IMR-90 (cell line): ENCODE results near the gene PTPRN2. TPM values are rescaled to one million over a fixed set of nuclear protein-coding genes. Genes with fewer than 3 reads are reported as not detected.

Source experiments
- ATAC-seq: fragments of 200-7000 bp; cut with Tn5 transposase; 2 replicates; pipeline ENCODE4 v1.9.1; 2020; ENCODE audit warnings: low read depth, mild to moderate bottlenecking, moderate library complexity
- BruUV-seq: library from RNA; stranded (reverse); fragments of 400-500 nt; replicated peaks from 2 replicates; lab custom pipeline; 2021; lab: Mats Ljungman, UMichigan
- CTCF ChIA-PET: fragments of 300-600 bp; formaldehyde crosslinking; extraction: SDS; loops from one replicate; lab custom pipeline; 2021; ENCODE audit warnings: antibody characterized with exemption; lab: Yijun Ruan, JAX
- POLR2A ChIA-PET: fragments of 300-600 bp; sonication (Branson Sonifier 250); formaldehyde crosslinking; loops from one replicate; lab custom pipeline; 2022; ENCODE audit warnings: antibody characterized with exemption; ENCODE audit not compliant: unreplicated experiment; lab: Charles Lee
- DNase-seq: peaks from one replicate; pipeline ENCODE4 v3.0.0; 2013
- H2AFZ ChIP-seq: replicated peaks from 2 replicates; pipeline ENCODE3; 2013; ENCODE audit warnings: low read length, mild to moderate bottlenecking; ENCODE audit not compliant: poor library complexity
- H2AK5ac ChIP-seq: 2 replicates; pipeline ENCODE4 v1.6.1; 2013; ENCODE audit warnings: low read depth, low read length, inconsistent platforms
- H2AK9ac ChIP-seq: replicated peaks from 2 replicates; pipeline ENCODE3; 2013; ENCODE audit warnings: mild to moderate bottlenecking, low read depth, low read length, moderate library complexity; ENCODE audit not compliant: poor library complexity
- H2BK120ac ChIP-seq: 2 replicates; pipeline ENCODE4 v1.6.1; 2013; ENCODE audit warnings: low read depth, low read length, inconsistent platforms
- H2BK15ac ChIP-seq: 3 replicates; pipeline ENCODE4 v1.6.1; 2013; ENCODE audit warnings: low read depth, low read length, inconsistent platforms
- H2BK20ac ChIP-seq: 2 replicates; pipeline ENCODE4 v1.6.1; 2013; ENCODE audit warnings: low read depth, mild to moderate bottlenecking, inconsistent platforms, low read length, moderate library complexity
- H2BK5ac ChIP-seq: 2 replicates; pipeline ENCODE4 v1.6.1; 2013; ENCODE audit warnings: mild to moderate bottlenecking, low read depth, low read length, inconsistent platforms; ENCODE audit not compliant: poor library complexity, severe bottlenecking
- H3K14ac ChIP-seq: replicated peaks from 2 replicates; pipeline ENCODE4 v1.6.1; 2013; ENCODE audit warnings: low read depth, low read length, inconsistent platforms
- H3K18ac ChIP-seq: 2 replicates; pipeline ENCODE4 v1.6.1; 2013; ENCODE audit warnings: low read depth, low read length, control low read depth
- H3K23ac ChIP-seq: 2 replicates; pipeline ENCODE4 v1.6.1; 2013; ENCODE audit warnings: low read depth, low read length, inconsistent platforms
- H3K27ac ChIP-seq: 2 replicates; pipeline ENCODE4 v1.5.1; 2013; ENCODE audit warnings: mild to moderate bottlenecking, control low read depth, low read length; ENCODE audit not compliant: insufficient read depth
- H3K27me3 ChIP-seq: 2 replicates; pipeline ENCODE4 v1.6.1; 2013; ENCODE audit warnings: low read length; ENCODE audit not compliant: control insufficient read depth, insufficient read depth
- H3K36me3 ChIP-seq: 2 replicates; pipeline ENCODE4 v1.6.1; 2013; ENCODE audit warnings: low read length, mixed read lengths; ENCODE audit not compliant: control insufficient read depth, insufficient read depth
- H3K4ac ChIP-seq: 2 replicates; pipeline ENCODE4 v1.6.1; 2013; ENCODE audit warnings: low read depth, low read length, inconsistent platforms
- H3K4me1 ChIP-seq: 2 replicates; pipeline ENCODE4 v1.6.1; 2013; ENCODE audit warnings: low read length, mixed read lengths; ENCODE audit not compliant: control insufficient read depth, insufficient read depth
- H3K4me2 ChIP-seq: 2 replicates; pipeline ENCODE4 v1.6.1; 2013; ENCODE audit warnings: low read depth, mild to moderate bottlenecking, control low read depth, low read length, moderate library complexity
- H3K4me3 ChIP-seq: 2 replicates; pipeline ENCODE4 v1.5.1; 2013; ENCODE audit warnings: low read depth, mild to moderate bottlenecking, control low read depth, low read length, moderate library complexity; ENCODE audit not compliant: insufficient read depth
- H3K56ac ChIP-seq: 2 replicates; pipeline ENCODE4 v1.6.1; 2013; ENCODE audit warnings: low read length, inconsistent platforms; ENCODE audit not compliant: insufficient read depth; ENCODE audit errors: extremely low read depth
- H3K79me1 ChIP-seq, 2 experiments: 2 replicates each; pipeline ENCODE4 v1.6.1; 2013; ENCODE audit warnings: low read length in 2 of 2, inconsistent platforms in 1 of 2, low read depth in 1 of 2
- H3K9ac ChIP-seq: 2 replicates; pipeline ENCODE4 v1.6.1; 2013; ENCODE audit warnings: low read depth, low read length, control low read depth
- H3K9me1 ChIP-seq: 2 replicates; pipeline ENCODE4 v1.6.1; 2013; ENCODE audit warnings: low read length, inconsistent platforms; ENCODE audit not compliant: insufficient read depth
- H3K9me3 ChIP-seq: 2 replicates; pipeline ENCODE4 v1.6.1; 2013; ENCODE audit warnings: low read length; ENCODE audit not compliant: control insufficient read depth, insufficient read depth
- H4K20me1 ChIP-seq: 2 replicates; pipeline ENCODE4 v1.6.1; 2013; ENCODE audit warnings: low read length, inconsistent platforms; ENCODE audit not compliant: insufficient read depth
- H4K5ac ChIP-seq: 2 replicates; pipeline ENCODE4 v1.6.1; 2013; ENCODE audit warnings: mild to moderate bottlenecking, low read depth, low read length, control low read depth
- H4K8ac ChIP-seq, 2 experiments: 2 replicates each; pipeline ENCODE4 v1.6.1; 2013; ENCODE audit warnings: low read depth in 2 of 2, low read length in 2 of 2, control low read depth in 1 of 2, inconsistent platforms in 1 of 2
- H4K91ac ChIP-seq: 2 replicates; pipeline ENCODE4 v1.6.1; 2013; ENCODE audit warnings: low read depth, low read length, inconsistent platforms; ENCODE audit not compliant: insufficient read depth
- BHLHE40 ChIP-seq: fragments of 150-350 bp; IDR thresholded peaks from 2 replicates; pipeline ENCODE4 v1.6.1; 2016; ENCODE audit warnings: mild to moderate bottlenecking, low read depth, low read length
- CEBPB ChIP-seq: IDR thresholded peaks from 2 replicates; pipeline ENCODE4 v1.6.1; 2012; ENCODE audit warnings: low read depth, low read length, improper control_type of control experiment
- CHD1 ChIP-seq: IDR thresholded peaks from 2 replicates; pipeline ENCODE4 v1.6.1; 2012; ENCODE audit warnings: low read depth, low read length, improper control_type of control experiment
- CTCF ChIP-seq: conservative IDR thresholded peaks from 2 replicates; pipeline ENCODE4 v1.5.1; 2012; ENCODE audit warnings: mild to moderate bottlenecking, low read depth, low read length, improper control_type of control experiment
- ELK1 ChIP-seq: fragments of 150-350 bp; IDR thresholded peaks from 2 replicates; pipeline ENCODE4 v1.6.1; 2016; ENCODE audit warnings: low read depth, mild to moderate bottlenecking, low read length, moderate library complexity, borderline replicate concordance
- FOS ChIP-seq: fragments of 150-350 bp; IDR thresholded peaks from 2 replicates; pipeline ENCODE4 v1.6.1; 2016; ENCODE audit warnings: low read depth, low read length
- MAFK ChIP-seq: IDR thresholded peaks from 2 replicates; pipeline ENCODE4 v1.6.1; 2012; ENCODE audit warnings: low read depth, low read length, improper control_type of control experiment
- MAZ ChIP-seq: IDR thresholded peaks from 2 replicates; pipeline ENCODE4 v1.6.1; 2012; ENCODE audit warnings: low read depth, mild to moderate bottlenecking, low read length, improper control_type of control experiment, moderate library complexity, borderline replicate concordance
- MXI1 ChIP-seq: IDR thresholded peaks from 2 replicates; pipeline ENCODE4 v1.6.1; 2012; ENCODE audit warnings: low read depth, mild to moderate bottlenecking, low read length, moderate library complexity, borderline replicate concordance
- NFE2L2 ChIP-seq: fragments of 150-350 bp; IDR thresholded peaks from 2 replicates; pipeline ENCODE4 v1.6.1; 2016; ENCODE audit warnings: low read depth, mild to moderate bottlenecking, low read length
- POLR2A ChIP-seq: IDR thresholded peaks from 2 replicates; pipeline ENCODE4 v1.6.1; 2012; ENCODE audit warnings: mild to moderate bottlenecking, low read depth, low read length
- RAD21 ChIP-seq: IDR thresholded peaks from 2 replicates; pipeline ENCODE4 v1.6.1; 2012; ENCODE audit warnings: low read length, improper control_type of control experiment
- RCOR1 ChIP-seq: IDR thresholded peaks from 2 replicates; pipeline ENCODE4 v1.6.1; 2012; ENCODE audit warnings: mild to moderate bottlenecking, low read length, improper control_type of control experiment; ENCODE audit not compliant: insufficient replicate concordance
- RFX5 ChIP-seq: IDR thresholded peaks from 2 replicates; pipeline ENCODE4 v1.8.0; 2012; ENCODE audit warnings: low read depth, mild to moderate bottlenecking, low read length, moderate library complexity
- SMC3 ChIP-seq: fragments of 150-350 bp; IDR thresholded peaks from 2 replicates; pipeline ENCODE4 v1.6.1; 2016; ENCODE audit warnings: low read depth, mild to moderate bottlenecking, antibody characterized with exemption, low read length, moderate library complexity
- USF2 ChIP-seq: fragments of 150-350 bp; IDR thresholded peaks from 2 replicates; pipeline ENCODE4 v1.6.1; 2017; ENCODE audit warnings: mild to moderate bottlenecking, antibody characterized with exemption, low read length, low read depth
- WGBS, 2 experiments: methylation state at CpG; one replicate each; pipeline versions ENCODE4 v1.1.5 to v1.1.7; 2013; ENCODE audit warnings: missing lambda C conversion rate in 2 of 2; ENCODE audit not compliant: insufficient read length in 1 of 2; ENCODE audit errors: extremely low coverage in 2 of 2; 5-methylcytosine and 5-hydroxymethylcytosine counted together
- dilution Hi-C: fragments of 300-500 bp; cut with HindIII; formaldehyde crosslinking; loops from one replicate; pipeline ENCODE4 v1.14.3; 2018; ENCODE audit warnings: low sequenced_read_pairs; ENCODE audit not compliant: unreplicated experiment
- in situ Hi-C: fragments of 300-500 bp; cut with MboI; formaldehyde crosslinking; loops from 3 replicates; pipeline ENCODE4 v1.14.3; 2019; ENCODE audit warnings: low sequenced_read_pairs, inconsistent platforms, mixed read lengths
- intact Hi-C: fragments of 100-400 bp; cut with micrococcal nuclease; formaldehyde crosslinking; loops from 2 replicates; pipeline ENCODE4 v1.10.0; 2022
- polyA plus RNA-seq, 3 experiments: library from polyadenylated mRNA; depleted of rRNA; stranded (reverse); fragments of >200 nt; gene quantifications; 2 replicates each; pipeline ENCODE4 v1.2.3, GENCODE V29; 2012; ENCODE audit warnings: low replicate concordance in 1 of 3
- total RNA-seq: library from RNA; depleted of rRNA; stranded (reverse); fragments of >200 nt; gene quantifications from 2 replicates; pipeline ENCODE4 v1.2.3, GENCODE V29; 2012

The PTPRN2 gene
- total and polyA plus RNA-seq, 2 of the 4 experiments (the other 2 are of a cell fraction), result 0.03 TPM; not detected in 1

- Histone ChIP-seq H3K56ac (no peak overlapping the region), H3K4ac (no peak overlapping the region), H3K27me3 (no peaks in the 10 kb centered on the region), H2AK5ac (no peak overlapping the region), H4K91ac (no peak overlapping the region), H2AK9ac (no peak overlapping the region), H4K20me1 (no peaks in the 10 kb centered on the region), H2BK15ac (no peak overlapping the region), H2BK20ac (no peak overlapping the region), H3K27ac (no peak overlapping the region), H4K5ac (no peak overlapping the region), H3K9me3 (peaks cover 67% of the 10 kb centered on the region), H3K23ac (no peak overlapping the region), H3K9me1 (no peaks in the 10 kb centered on the region), H3K4me1 (no peaks in the 10 kb centered on the region), H3K4me3 (no peak overlapping the region), H3K18ac (no peak overlapping the region), H2BK120ac (no peak overlapping the region), H3K36me3 (no peaks in the 10 kb centered on the region), H2AFZ (no peak overlapping the region), H3K4me2 (no peak overlapping the region), H3K14ac (no peak overlapping the region), H3K9ac (no peak overlapping the region), H3K79me1 (no peaks in the 10 kb centered on the region), H4K8ac (no peak overlapping the region), H2BK5ac (no peak overlapping the region)
- TF ChIP-seq RFX5 (no peak), CHD1 (no peak), CTCF (no peak), POLR2A (no peak), RCOR1 (no peak), USF2 (no peak), MAZ (no peak), MAFK (no peak), MXI1 (no peak), CEBPB (no peak), FOS (no peak), BHLHE40 (no peak), NFE2L2 (no peak), ELK1 (no peak), SMC3 (no peak), RAD21 (no peak)
- in situ Hi-C loops (no loop called here), intact Hi-C loops (no loop called here), dilution Hi-C loops (no loop called here)
- DNase-seq, result no peak
- CTCF ChIA-PET, result no interaction called here
- no TSS peak for BruUV-seq
- no CpG with 5 or more reads among the region's 17 CpGs for WGBS, 2 experiments
- POLR2A ChIA-PET, result no interaction called here
- ATAC-seq, result no peak
These were observed 1029.6 kb downstream of the PTPRN2 start for GRCh38 chr7:157558061-157558460.
